Choroid plexus epithelial cell (primary cell): ENCODE results near the gene IRF2.

Experiments
- DNase-seq: peaks from one replicate; pipeline ENCODE4 v3.0.0-alpha.2; 2010; ENCODE audit warnings: low read depth
- H3K4me3 ChIP-seq: 2 replicates; pipeline ENCODE4 v1.5.1; 2011; ENCODE audit warnings: low read depth, mild to moderate bottlenecking, control low read depth, low read length, moderate library complexity
- CTCF ChIP-seq: conservative IDR thresholded peaks from 2 replicates; pipeline ENCODE4 v1.5.1; 2011; ENCODE audit warnings: low read depth, mild to moderate bottlenecking, control low read depth, inconsistent platforms, low read length, moderate library complexity

The IRF2 gene

GRCh38 chr4:184439856-184440594, 34.3 kb downstream of the IRF2 start:
- peak; percentile 39 for DNase-seq
- no peak for TF ChIP-seq CTCF
- no peak overlapping the region for H3K4me3 ChIP-seq

GRCh38 chr4:184439386-184439785, 35.0 kb downstream of the IRF2 start:
- H3K4me3 ChIP-seq: no peak overlapping the region
- no peak for DNase-seq
- no peak for TF ChIP-seq CTCF

DNA sequence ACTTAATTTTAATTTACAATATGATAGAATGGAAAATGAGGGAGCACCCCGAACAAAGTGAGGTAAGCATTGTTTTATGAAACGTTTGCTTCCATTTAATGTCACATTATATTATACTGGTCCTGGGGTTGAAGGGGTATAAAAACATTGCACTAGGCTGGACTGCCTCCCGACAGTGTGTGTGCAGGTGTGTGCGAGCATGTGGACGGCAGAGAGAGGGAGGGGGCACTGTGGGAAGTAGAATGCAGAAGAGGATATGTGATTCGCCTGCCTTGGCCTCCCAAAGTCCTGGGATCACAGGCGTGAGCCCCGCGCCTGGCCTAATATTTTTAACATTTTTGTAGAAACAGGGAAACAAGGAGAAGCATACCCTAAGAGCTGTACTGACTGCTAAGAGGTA, 36.0 kb downstream of the IRF2 start:
- no peak for DNase-seq
- no peak overlapping the region for H3K4me3 ChIP-seq
- no peak for TF ChIP-seq CTCF

GRCh38 chr4:184437565-184438265, 36.6 kb downstream of the IRF2 start:
- no peak overlapping the region for H3K4me3 ChIP-seq
- no peak for TF ChIP-seq CTCF

DNA sequence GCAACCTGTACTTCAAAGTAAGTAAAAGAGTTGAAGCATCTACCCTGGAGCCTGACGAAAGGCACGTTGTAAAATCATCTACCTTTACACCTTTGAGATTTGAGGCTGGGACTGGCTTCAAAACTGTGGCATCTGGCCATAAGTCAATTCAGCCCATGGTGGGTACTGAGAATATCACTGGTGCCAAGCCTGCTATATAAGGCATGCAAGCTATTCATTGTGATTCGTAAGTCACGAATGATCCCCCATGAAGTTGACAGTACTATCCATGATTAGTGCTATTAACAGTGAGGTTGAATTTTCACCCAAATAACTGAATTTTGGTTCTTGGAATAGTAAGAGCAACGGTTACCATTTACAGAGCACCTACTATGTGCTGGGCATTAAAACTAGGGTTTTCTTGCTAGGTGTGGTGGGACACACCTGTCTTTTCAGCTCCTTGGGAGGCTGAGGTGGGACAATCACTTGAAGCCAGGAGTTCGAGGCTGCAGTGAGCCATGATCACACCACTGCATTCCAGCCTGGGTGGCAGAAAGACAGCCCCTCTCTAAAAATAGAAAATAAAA, 39.8 kb downstream of the IRF2 start:
- no peak overlapping the region for H3K4me3 ChIP-seq
- DNase-seq: no peak
- TF ChIP-seq CTCF: no peak

More at GRCh38 chr4:184437565-184438265, 36.6 kb downstream of the IRF2 start:
- peak; percentile 26 for DNase-seq

- DNase-seq: no peak
- H3K4me3 ChIP-seq: no peak overlapping the region
- no peak for TF ChIP-seq CTCF
Observed at GRCh38 chr4:184434021-184434420, 40.3 kb downstream of the IRF2 start.
